GM12801 (cell line): Measurements from ENCODE around the gene SND1.

Source experiments
- CTCF ChIP-seq: IDR thresholded peaks from one replicate; pipeline ENCODE4 v1.5.1; 2011; ENCODE audit warnings: control low read depth; ENCODE audit not compliant: insufficient read length; ENCODE audit errors: extremely low read depth

The SND1 gene

GRCh38 chr7:127844165-127844564, 192.2 kb downstream of the SND1 start:
- TF ChIP-seq CTCF, result no peak

GRCh38 chr7:127844707-127845331, 192.8 kb downstream of the SND1 start:
- no peak for TF ChIP-seq CTCF

- no peak for TF ChIP-seq CTCF
These were observed 193.7 kb downstream of the SND1 start for GRCh38 chr7:127845522-127846214.

GRCh38 chr7:127847641-127848040, 195.6 kb downstream of the SND1 start:
- no peak for TF ChIP-seq CTCF

GRCh38 chr7:127848241-127848640, 196.2 kb downstream of the SND1 start:
- TF ChIP-seq CTCF, result no peak

- TF ChIP-seq CTCF, result no peak
These were observed 198.2 kb downstream of the SND1 start for GRCh38 chr7:127850195-127850594.

GRCh38 chr7:127854383-127854782, 202.4 kb downstream of the SND1 start:
- no peak for TF ChIP-seq CTCF
